GM18505 (cell line): ENCODE data around the gene FUBP3.
"Not testable (repeated sequence)": the region's sequence is repeated elsewhere in the genome, so short reads cannot be mapped to it uniquely, and the experiment has no call there.

Experiments
- ATAC-seq: cut with Tn5 transposase; IDR thresholded peaks from one replicate; pipeline ENCODE4 v1.9.1; 2021; ENCODE audit not compliant: unreplicated experiment
- POLR2A ChIP-seq: IDR thresholded peaks from 4 replicates; pipeline ENCODE4 v1.6.1; 2011; ENCODE audit warnings: borderline replicate concordance; ENCODE audit not compliant: insufficient read depth, insufficient read length; ENCODE audit errors: extremely low read depth

Gene FUBP3

DNA sequence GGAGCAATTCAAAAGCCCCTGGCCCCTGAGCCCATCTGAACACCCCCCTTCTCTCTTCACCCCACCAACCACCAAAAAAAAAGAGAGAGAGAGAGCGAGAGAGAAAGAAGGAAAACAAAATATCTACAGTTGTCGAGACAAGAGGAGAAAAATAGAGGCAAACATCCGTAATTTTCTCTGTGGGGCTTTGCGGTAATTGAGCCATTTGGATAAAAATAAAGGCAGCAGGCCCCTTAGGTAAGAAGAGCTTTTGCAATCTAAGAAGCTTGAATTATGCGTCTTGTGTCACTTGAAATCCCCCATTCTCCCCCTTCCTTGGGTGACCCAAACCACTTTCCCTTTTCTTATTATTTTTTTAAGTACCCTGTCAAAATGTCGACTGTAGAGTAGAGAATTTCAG is 35.5 kb upstream of the FUBP3 start:
- TF ChIP-seq POLR2A: no peak
- no peak for ATAC-seq

GRCh38 chr9:130544364-130544763 is 35.0 kb upstream of the FUBP3 start:
- TF ChIP-seq POLR2A: no peak
- no peak for ATAC-seq

DNA sequence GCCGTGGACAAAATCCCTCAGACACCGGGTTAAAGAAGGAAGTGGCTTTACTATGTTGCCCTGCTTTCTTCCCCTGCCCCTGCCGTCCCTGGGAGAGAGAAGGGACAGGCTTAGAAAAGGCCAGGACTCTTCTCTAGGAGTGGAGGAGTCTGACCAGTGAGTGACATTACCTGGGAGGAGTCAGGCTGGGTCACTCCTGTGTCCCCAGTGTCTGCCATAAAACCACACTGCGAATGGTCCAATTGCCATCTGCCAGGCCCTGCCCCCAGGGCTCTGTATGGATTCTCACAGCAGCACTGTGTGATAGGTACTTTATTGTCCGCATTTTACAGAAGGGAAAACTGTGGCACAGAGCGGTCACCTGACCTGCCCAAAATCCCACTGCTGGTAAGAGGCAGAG is 31.3 kb upstream of the FUBP3 start:
- ATAC-seq: no peak
- TF ChIP-seq POLR2A: no peak

GRCh38 chr9:130549093-130549735 is 30.2 kb upstream of the FUBP3 start:
- ATAC-seq: no peak
- no peak for TF ChIP-seq POLR2A

DNA sequence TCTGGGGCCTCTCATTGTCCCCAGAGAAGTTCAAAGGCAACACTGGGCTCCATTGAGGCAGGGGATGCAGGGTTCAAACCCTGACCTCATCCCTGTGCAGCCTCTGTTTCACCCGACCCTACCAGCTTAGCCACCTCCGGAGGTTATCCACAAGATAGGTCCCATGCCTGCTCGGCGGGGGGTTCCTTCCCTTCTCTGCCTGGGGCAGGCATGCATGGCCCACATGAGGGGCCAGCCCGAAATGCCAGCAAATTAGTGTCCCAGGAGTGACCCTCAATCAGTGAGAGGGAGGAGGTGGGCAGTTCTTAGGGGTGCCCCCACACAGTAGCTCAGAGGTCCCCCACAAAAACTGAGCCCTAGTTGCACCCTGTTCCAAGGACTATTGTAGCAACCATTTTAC is 24.8 kb upstream of the FUBP3 start:
- no peak for TF ChIP-seq POLR2A
- no peak for ATAC-seq

DNA sequence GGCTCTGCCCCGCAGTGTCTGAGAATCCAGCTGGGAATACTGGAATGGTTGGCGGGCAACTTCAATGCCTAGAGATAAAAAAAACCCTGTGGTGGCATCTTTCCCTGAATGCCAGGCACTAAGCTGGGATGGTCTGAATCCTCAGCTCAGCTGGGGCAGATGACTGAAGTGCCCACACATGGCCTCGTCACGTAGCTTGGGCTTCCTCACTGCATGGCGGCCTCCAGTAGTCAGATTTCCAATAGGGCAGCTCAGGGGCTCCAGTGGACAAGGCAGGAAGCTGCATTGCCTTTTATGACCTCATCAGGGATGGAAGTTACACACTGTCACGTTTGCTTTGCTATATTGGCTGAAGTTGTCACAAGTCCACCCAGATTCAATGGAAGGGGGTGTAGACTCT is 24.3 kb upstream of the FUBP3 start:
- ATAC-seq: no peak
- TF ChIP-seq POLR2A: no peak

DNA sequence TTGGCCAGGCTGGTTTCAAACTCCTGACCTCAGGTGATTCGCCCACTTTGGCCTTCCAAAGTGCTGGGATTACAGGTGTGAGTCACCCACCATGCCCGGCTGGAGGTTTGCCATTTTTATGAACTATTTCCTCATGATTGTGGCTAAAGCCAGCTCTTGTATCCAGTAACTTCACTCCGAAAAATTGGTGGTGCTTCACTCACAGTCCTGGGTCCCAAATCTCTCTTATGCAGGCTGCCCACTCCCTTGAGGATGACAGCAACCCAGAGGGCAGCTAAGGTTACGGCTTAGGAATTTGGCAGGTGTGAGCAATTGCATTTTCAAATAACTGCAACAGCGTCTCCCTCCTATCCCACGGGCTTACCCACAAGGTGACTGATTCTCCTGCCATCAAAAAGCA is 23.4 kb upstream of the FUBP3 start:
- ATAC-seq: no peak
- TF ChIP-seq POLR2A: no peak

- no peak for ATAC-seq
- no peak for TF ChIP-seq POLR2A
Measured at GRCh38 chr9:130556396-130557076, 22.8 kb upstream of the FUBP3 start.

DNA sequence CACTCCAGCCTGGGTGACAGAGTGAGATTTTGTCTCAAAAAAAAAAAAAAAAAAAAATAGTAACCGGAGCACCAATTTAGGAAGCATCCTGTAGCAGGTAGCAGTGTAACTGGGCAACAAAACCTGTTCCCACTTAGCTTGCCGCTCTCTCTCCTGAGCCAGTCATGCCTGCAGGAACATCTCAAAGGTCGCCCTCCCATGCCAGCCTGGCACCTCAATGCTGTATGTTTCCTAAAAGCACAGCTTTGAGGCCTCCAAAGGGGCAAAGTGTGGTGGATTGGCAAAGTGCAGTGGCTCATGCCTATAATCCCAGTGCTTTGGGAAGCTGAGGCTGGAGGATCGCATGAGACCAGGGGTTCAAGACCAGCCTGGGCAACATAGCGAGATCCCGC is 22.3 kb upstream of the FUBP3 start:
- no peak for ATAC-seq
- no peak for TF ChIP-seq POLR2A

GRCh38 chr9:130561056-130561455 is 18.3 kb upstream of the FUBP3 start:
- ATAC-seq: no peak
- no peak for TF ChIP-seq POLR2A

DNA sequence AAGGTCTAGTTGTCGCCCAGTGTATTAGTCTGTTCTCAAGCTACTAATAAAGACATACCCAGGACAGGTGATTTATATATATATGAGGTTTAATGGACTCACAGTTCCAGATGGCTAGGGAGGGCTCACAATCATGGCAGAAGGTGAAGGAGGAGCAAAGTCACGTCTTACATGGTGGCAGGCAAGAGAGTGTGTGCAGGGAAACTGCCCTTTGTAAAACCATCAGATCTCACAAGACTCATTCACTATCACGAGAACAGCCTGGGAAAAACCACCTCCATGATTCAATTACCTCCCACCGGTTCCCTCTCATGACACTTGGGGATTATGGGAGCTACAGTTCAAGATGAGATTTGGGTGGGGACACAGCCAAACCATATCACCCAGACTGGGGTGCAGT is 16.9 kb upstream of the FUBP3 start:
- not testable (repeated sequence) for ATAC-seq

DNA sequence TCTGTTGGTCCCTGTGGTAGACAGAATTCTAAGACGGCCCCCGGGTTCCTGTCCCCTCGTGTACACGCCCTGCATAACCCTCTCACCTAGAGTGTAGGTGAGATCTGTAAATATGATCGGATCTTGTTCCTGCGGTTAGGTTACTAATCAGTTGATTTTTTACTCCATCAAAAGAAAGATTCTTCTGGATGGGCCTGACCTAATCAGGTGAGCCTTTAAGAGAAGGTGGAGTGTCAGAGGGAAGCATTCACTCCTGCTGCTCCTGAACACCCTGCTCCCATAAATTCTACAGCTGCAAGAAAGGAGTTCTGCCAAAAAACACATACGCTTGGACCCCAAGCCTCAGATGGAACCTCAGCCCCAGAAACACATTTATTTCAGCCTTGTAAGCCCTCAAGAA is 15.6 kb upstream of the FUBP3 start:
- ATAC-seq: no peak
- TF ChIP-seq POLR2A: no peak

- ATAC-seq: no peak
- no peak for TF ChIP-seq POLR2A
Measured at GRCh38 chr9:130565792-130566191, 13.6 kb upstream of the FUBP3 start.

GRCh38 chr9:130570208-130570607 is 9.2 kb upstream of the FUBP3 start:
- no peak for TF ChIP-seq POLR2A
- no peak for ATAC-seq

DNA sequence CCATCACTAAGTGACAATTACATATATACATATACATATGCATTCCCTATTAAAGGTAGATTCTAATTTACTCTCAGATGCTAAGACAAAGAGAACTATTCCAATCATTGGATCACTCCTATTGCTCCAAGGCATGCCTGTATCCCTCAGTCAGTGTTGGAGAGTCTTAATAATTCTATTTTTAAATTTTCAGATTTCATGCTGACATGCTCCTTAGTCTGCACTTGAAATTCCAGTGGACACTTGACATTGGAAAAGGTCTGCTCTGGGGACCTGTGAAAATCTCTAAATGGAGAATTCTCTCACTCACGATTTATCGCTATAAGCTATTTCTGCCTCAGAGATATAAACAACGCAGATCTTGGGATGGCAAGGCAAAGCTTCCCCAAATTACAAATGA is 3.9 kb upstream of the FUBP3 start:
- no peak for ATAC-seq

More for the DNA sequence above, 3.9 kb upstream of the FUBP3 start:
- TF ChIP-seq POLR2A: no peak
